Measurements from ENCODE around the gene COL3A1.

DNA sequence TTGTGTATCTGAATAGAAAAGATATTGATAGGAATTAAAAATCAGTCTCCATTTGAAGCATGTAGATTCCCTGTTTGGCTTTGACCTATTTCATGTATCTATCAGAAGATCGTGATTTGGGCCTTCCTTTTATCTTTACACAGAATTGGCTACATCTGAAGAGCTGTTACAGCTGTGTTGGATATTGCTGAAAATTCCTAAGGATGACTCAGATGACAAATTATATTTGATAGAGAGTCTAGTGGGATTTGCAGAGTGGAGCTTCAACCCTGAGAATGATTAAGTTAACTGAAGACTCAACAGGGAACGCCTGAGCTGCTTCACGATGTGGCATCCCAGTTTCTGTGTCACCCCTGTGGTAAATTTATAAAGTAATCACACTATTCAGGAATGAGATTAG is 4.9 kb upstream of the COL3A1 start:
- TF ChIP-seq, protein P1, sequence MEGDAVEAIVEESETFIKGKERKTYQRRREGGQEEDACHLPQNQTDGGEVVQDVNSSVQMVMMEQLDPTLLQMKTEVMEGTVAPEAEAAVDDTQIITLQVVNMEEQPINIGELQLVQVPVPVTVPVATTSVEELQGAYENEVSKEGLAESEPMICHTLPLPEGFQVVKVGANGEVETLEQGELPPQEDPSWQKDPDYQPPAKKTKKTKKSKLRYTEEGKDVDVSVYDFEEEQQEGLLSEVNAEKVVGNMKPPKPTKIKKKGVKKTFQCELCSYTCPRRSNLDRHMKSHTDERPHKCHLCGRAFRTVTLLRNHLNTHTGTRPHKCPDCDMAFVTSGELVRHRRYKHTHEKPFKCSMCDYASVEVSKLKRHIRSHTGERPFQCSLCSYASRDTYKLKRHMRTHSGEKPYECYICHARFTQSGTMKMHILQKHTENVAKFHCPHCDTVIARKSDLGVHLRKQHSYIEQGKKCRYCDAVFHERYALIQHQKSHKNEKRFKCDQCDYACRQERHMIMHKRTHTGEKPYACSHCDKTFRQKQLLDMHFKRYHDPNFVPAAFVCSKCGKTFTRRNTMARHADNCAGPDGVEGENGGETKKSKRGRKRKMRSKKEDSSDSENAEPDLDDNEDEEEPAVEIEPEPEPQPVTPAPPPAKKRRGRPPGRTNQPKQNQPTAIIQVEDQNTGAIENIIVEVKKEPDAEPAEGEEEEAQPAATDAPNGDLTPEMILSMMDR (IDR thresholded peaks at IDR 0.05 in 8 of 11, conservative IDR thresholded peaks at IDR 0.05 in 3 of 11) = no peak
- TF ChIP-seq POLR2A (IDR thresholded peaks at IDR 0.05) = no peak
- no peak for TF ChIP-seq POLR2AphosphoS5 (IDR thresholded peaks at IDR 0.05)
